HepG2 (cell line): Measurements from ENCODE around the gene FAM117A. TPM values are rescaled to one million over a fixed set of nuclear protein-coding genes. Genes with fewer than 3 reads are reported as not detected.

Experiments used
- FOXP1 ChIP-seq, 2 experiments: fragments of 450-650 bp in 1 of 2; IDR thresholded peaks; 2 replicates each; pipeline ENCODE4 v1.6.1; 2017 to 2018; ENCODE audit warnings: antibody characterized with exemption in 1 of 2
- HCFC1 ChIP-seq: fragments of 150-350 bp; IDR thresholded peaks from 2 replicates; pipeline ENCODE4 v1.6.1; 2014; ENCODE audit warnings: low read depth, low read length
- IRF1 ChIP-seq: sonication (generic); formaldehyde crosslinking; IDR thresholded peaks from 2 replicates; pipeline ENCODE4 v1.4.0; 2020; ENCODE audit warnings: low read depth, mild to moderate bottlenecking, missing genetic modification reagents
- TMF1 ChIP-seq: sonication (generic); formaldehyde crosslinking; IDR thresholded peaks from 2 replicates; pipeline ENCODE4 v1.8.1; 2022; ENCODE audit warnings: low read depth, missing genetic modification reagents
- YEATS2 ChIP-seq: sonication (generic); formaldehyde crosslinking; IDR thresholded peaks from 2 replicates; pipeline ENCODE4 v1.4.0; 2020; ENCODE audit warnings: missing genetic modification reagents, borderline replicate concordance
- ZNF251 ChIP-seq: sonication (generic); formaldehyde crosslinking; IDR thresholded peaks from 2 replicates; pipeline ENCODE4 v1.9.0; 2021; ENCODE audit warnings: mild to moderate bottlenecking, missing genetic modification reagents
- ZNF34 ChIP-seq: sonication (generic); formaldehyde crosslinking; IDR thresholded peaks from 2 replicates; pipeline ENCODE4 v1.4.0; 2020; ENCODE audit warnings: mild to moderate bottlenecking, missing genetic modification reagents, borderline replicate concordance
- ZNF552 ChIP-seq: sonication (generic); formaldehyde crosslinking; IDR thresholded peaks from 2 replicates; pipeline ENCODE4 v1.9.0; 2022; ENCODE audit warnings: missing genetic modification reagents, mild to moderate bottlenecking, borderline replicate concordance
- ZNF646 ChIP-seq: sonication (generic); formaldehyde crosslinking; IDR thresholded peaks from 2 replicates; pipeline ENCODE4 v1.9.0; 2021; ENCODE audit warnings: mild to moderate bottlenecking, missing genetic modification reagents
- ZSCAN12 ChIP-seq: sonication (generic); formaldehyde crosslinking; IDR thresholded peaks from 2 replicates; pipeline ENCODE4 v1.9.0; 2021; ENCODE audit warnings: mild to moderate bottlenecking, missing genetic modification reagents
- polyA plus RNA-seq, 8 experiments: library from polyadenylated mRNA; depleted of rRNA in 3 of 8; stranded (reverse) in 7 of 8; unstranded in 1 of 8; fragments of >200 nt; fragmentation: Illumina TruSeq in 4 of 8; extraction: Trizol in 4 of 8; gene quantifications; 2 replicates each; pipeline versions ENCODE4 v1.2.1 to v1.2.3, GENCODE V29; 2011 to 2016; ENCODE audit warnings: low read depth in 4 of 8, missing spikeins in 1 of 8, mixed read lengths in 1 of 8; ENCODE audit not compliant: insufficient read depth in 1 of 8
- total RNA-seq, 5 experiments: library from RNA; depleted of rRNA; stranded (reverse); fragments of >200 nt; fragmentation: Illumina TruSeq; extraction: Trizol; gene quantifications; 2 replicates each; pipeline ENCODE4 v1.2.3, GENCODE V29; 2016; ENCODE audit warnings: low read depth in 1 of 5
- TF ChIP-seq, protein P1 (sequence below): sonication (generic); formaldehyde crosslinking; IDR thresholded peaks from 2 replicates; pipeline ENCODE4 v1.5.0; 2020; ENCODE audit warnings: missing genetic modification reagents
- TF ChIP-seq, protein P2 (sequence below): sonication (generic); formaldehyde crosslinking; conservative IDR thresholded peaks from 2 replicates; pipeline ENCODE4 v1.8.1; 2023; ENCODE audit warnings: missing genetic modification reagents
- TF ChIP-seq, protein P3 (sequence below): sonication (generic); formaldehyde crosslinking; IDR thresholded peaks from 2 replicates; pipeline ENCODE4 v1.5.0; 2020; ENCODE audit warnings: mild to moderate bottlenecking, missing genetic modification reagents, moderate library complexity

FAM117A gene
- total and polyA plus RNA-seq, 2 of the 13 experiments (the other 11 are each of a cell fraction or from before 2014, with no cell fraction given), result 12.1 to 19.8 TPM

GRCh38 chr17:49677933-49678847, 85.7 kb downstream of the FAM117A start, which contains the start of gene SPOP (continued):
- TF ChIP-seq, protein P1, sequence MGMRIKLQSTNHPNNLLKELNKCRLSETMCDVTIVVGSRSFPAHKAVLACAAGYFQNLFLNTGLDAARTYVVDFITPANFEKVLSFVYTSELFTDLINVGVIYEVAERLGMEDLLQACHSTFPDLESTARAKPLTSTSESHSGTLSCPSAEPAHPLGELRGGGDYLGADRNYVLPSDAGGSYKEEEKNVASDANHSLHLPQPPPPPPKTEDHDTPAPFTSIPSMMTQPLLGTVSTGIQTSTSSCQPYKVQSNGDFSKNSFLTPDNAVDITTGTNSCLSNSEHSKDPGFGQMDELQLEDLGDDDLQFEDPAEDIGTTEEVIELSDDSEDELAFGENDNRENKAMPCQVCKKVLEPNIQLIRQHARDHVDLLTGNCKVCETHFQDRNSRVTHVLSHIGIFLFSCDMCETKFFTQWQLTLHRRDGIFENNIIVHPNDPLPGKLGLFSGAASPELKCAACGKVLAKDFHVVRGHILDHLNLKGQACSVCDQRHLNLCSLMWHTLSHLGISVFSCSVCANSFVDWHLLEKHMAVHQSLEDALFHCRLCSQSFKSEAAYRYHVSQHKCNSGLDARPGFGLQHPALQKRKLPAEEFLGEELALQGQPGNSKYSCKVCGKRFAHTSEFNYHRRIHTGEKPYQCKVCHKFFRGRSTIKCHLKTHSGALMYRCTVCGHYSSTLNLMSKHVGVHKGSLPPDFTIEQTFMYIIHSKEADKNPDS (CRISPR knock-in tag), result peak; percentile 87; the same call in 1 of the 2 replicates
- TF ChIP-seq TMF1 (CRISPR knock-in tag), result peak; percentile 99
- TF ChIP-seq ZNF251, result no peak; the same call in 1 of the 2 replicates
- peak; percentile 40; the same call in 1 of the 2 replicates for TF ChIP-seq HCFC1
- peak; percentile 97 for TF ChIP-seq ZSCAN12 (CRISPR knock-in tag)
- TF ChIP-seq ZNF34 (CRISPR knock-in tag), result no peak
- TF ChIP-seq ZNF552 (CRISPR knock-in tag), result peak; percentile 97; the same call in 1 of the 2 replicates
- TF ChIP-seq IRF1 (CRISPR knock-in tag), result peak; percentile 97
- TF ChIP-seq, protein P2, sequence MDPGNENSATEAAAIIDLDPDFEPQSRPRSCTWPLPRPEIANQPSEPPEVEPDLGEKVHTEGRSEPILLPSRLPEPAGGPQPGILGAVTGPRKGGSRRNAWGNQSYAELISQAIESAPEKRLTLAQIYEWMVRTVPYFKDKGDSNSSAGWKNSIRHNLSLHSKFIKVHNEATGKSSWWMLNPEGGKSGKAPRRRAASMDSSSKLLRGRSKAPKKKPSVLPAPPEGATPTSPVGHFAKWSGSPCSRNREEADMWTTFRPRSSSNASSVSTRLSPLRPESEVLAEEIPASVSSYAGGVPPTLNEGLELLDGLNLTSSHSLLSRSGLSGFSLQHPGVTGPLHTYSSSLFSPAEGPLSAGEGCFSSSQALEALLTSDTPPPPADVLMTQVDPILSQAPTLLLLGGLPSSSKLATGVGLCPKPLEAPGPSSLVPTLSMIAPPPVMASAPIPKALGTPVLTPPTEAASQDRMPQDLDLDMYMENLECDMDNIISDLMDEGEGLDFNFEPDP (CRISPR knock-in tag), result 0 out of 2 replicates have a peak, but pooled peaks have one; percentile 95
- TF ChIP-seq, protein P3, sequence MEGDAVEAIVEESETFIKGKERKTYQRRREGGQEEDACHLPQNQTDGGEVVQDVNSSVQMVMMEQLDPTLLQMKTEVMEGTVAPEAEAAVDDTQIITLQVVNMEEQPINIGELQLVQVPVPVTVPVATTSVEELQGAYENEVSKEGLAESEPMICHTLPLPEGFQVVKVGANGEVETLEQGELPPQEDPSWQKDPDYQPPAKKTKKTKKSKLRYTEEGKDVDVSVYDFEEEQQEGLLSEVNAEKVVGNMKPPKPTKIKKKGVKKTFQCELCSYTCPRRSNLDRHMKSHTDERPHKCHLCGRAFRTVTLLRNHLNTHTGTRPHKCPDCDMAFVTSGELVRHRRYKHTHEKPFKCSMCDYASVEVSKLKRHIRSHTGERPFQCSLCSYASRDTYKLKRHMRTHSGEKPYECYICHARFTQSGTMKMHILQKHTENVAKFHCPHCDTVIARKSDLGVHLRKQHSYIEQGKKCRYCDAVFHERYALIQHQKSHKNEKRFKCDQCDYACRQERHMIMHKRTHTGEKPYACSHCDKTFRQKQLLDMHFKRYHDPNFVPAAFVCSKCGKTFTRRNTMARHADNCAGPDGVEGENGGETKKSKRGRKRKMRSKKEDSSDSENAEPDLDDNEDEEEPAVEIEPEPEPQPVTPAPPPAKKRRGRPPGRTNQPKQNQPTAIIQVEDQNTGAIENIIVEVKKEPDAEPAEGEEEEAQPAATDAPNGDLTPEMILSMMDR, result peak; percentile 19; the same call in 1 of the 2 replicates
- TF ChIP-seq ZNF646 (CRISPR knock-in tag), result peak; percentile 100
- peak; percentile 99 for TF ChIP-seq YEATS2 (CRISPR knock-in tag)
- peak; percentile 97 for TF ChIP-seq FOXP1 (IDR thresholded peaks at IDR 0.05)
- TF ChIP-seq FOXP1 (CRISPR knock-in tag; IDR thresholded peaks at IDR 0.05), result peak; percentile 89
